Muscle of back (tissue), 10 donors: ENCODE measurements around the gene PLEKHG2. TPM values are rescaled to one million over a fixed set of nuclear protein-coding genes. Genes with fewer than 3 reads are reported as not detected.

ENCODE experiments used
- polyA plus RNA-seq, 10 donors: library from polyadenylated mRNA; unstranded; fragments of 120-200 nt; gene quantifications; one replicate each; pipeline ENCODE4 v1.2.1, GENCODE V29; 2013; ENCODE audit not compliant: insufficient read length in 10 of 10

PLEKHG2 gene
- polyA plus RNA-seq, 10 donors, result 34.2 to 70.9 (median 50.2) TPM

Other genes with a start within 250 kb of the PLEKHG2 start
- gene NCCRP1, start 215.7 kb upstream of the PLEKHG2 start, polyA plus RNA-seq, result 1 to 10 TPM in 1 of 10 donors, under 1 TPM in 4, not detected in 5; 0.08 to 2.1 (median 0.13) TPM
- not detected for gene SYCN, start 208.4 kb upstream of the PLEKHG2 start, polyA plus RNA-seq
- gene IFNL3, start 167.7 kb upstream of the PLEKHG2 start, polyA plus RNA-seq, result not detected
- under 1 TPM in 4 of 10 donors, not detected in 6; 0.10 to 0.23 (median 0.17) TPM for gene IFNL4, start 163.8 kb upstream of the PLEKHG2 start, polyA plus RNA-seq
- not detected for gene IFNL2, start 144.3 kb upstream of the PLEKHG2 start, polyA plus RNA-seq
- not detected for gene IFNL1, start 116.3 kb upstream of the PLEKHG2 start, polyA plus RNA-seq
- 1 to 10 TPM in 3 of 10 donors, under 1 TPM in 7; 0.59 to 1.9 (median 0.87) TPM for gene LRFN1, start 91.8 kb upstream of the PLEKHG2 start, polyA plus RNA-seq
- gene GMFG, start 76.6 kb upstream of the PLEKHG2 start, polyA plus RNA-seq, result 10 to 100 TPM; 11.5 to 28.5 (median 19.5) TPM
- 10 to 100 TPM; 62.5 to 92.8 (median 68.9) TPM for gene SAMD4B, start 70.2 kb upstream of the PLEKHG2 start, polyA plus RNA-seq
- gene PAF1, start 21.6 kb upstream of the PLEKHG2 start, polyA plus RNA-seq, result 10 to 100 TPM; 33.8 to 43.8 (median 38.7) TPM
- gene MED29, start 21.3 kb upstream of the PLEKHG2 start, polyA plus RNA-seq, result 10 to 100 TPM; 18.9 to 27.5 (median 24.9) TPM
- 100 to 1,000 TPM in 2 of 10 donors, 10 to 100 TPM in 8; 25.2 to 399 (median 70.0) TPM for gene ZFP36, start 5.8 kb upstream of the PLEKHG2 start, polyA plus RNA-seq
- 1,000 to 10,000 TPM; 1,738 to 2,174 (median 1,918) TPM for gene RPS16, start 23.3 kb downstream of the PLEKHG2 start, polyA plus RNA-seq
- gene SUPT5H, start 32.9 kb downstream of the PLEKHG2 start, polyA plus RNA-seq, result 10 to 100 TPM; 70.0 to 97.2 (median 78.8) TPM
- 10 to 100 TPM; 43.8 to 53.9 (median 46.7) TPM for gene TIMM50, start 68.2 kb downstream of the PLEKHG2 start, polyA plus RNA-seq
- gene DLL3, start 86.3 kb downstream of the PLEKHG2 start, polyA plus RNA-seq, result under 1 TPM in 9 of 10 donors, not detected in 1; 0.07 to 0.30 (median 0.15) TPM
- gene SELENOV, start 102.5 kb downstream of the PLEKHG2 start, polyA plus RNA-seq, result under 1 TPM in 1 of 10 donors, not detected in 9; 0.13 TPM
- 1 to 10 TPM; 2.0 to 3.0 (median 2.4) TPM for gene EID2B, start 120.2 kb downstream of the PLEKHG2 start, polyA plus RNA-seq
- 10 to 100 TPM in 6 of 10 donors, 1 to 10 TPM in 4; 8.5 to 12.7 (median 10.8) TPM for gene EID2, start 127.5 kb downstream of the PLEKHG2 start, polyA plus RNA-seq
- under 1 TPM in 2 of 10 donors, not detected in 8; 0.34 to 0.71 TPM for gene LGALS13, start 189.9 kb downstream of the PLEKHG2 start, polyA plus RNA-seq
- not detected for gene LGALS16, start 243.2 kb downstream of the PLEKHG2 start, polyA plus RNA-seq